Smooth muscle cell (in vitro differentiated cells): ENCODE measurements around the gene CORO7. TPM values are rescaled to one million over a fixed set of nuclear protein-coding genes. Genes with fewer than 3 reads are reported as not detected.

ENCODE experiments used
- DNase-seq: peaks from one replicate; lab custom pipeline; 2025; ENCODE audit not compliant: unreplicated experiment; lab: John Stamatoyannopoulos, UW
- H2AFZ ChIP-seq: fragments of 200-600 bp; sonication (generic); 2 replicates; pipeline ENCODE4 v1.6.0; 2016; ENCODE audit warnings: antibody characterized with exemption, low read depth, mild to moderate bottlenecking
- H3F3A ChIP-seq: fragments of 200-600 bp; sonication (generic); 2 replicates; pipeline ENCODE4 v1.6.0; 2017; ENCODE audit warnings: antibody characterized with exemption, low read depth
- H3K27ac ChIP-seq: fragments of 200-600 bp; sonication (generic); 2 replicates; pipeline ENCODE4 v1.5.1; 2016; ENCODE audit warnings: low read depth, mild to moderate bottlenecking
- H3K27me3 ChIP-seq: fragments of 200-600 bp; sonication (generic); 2 replicates; pipeline ENCODE4 v1.6.1; 2016; ENCODE audit warnings: low read depth, mild to moderate bottlenecking
- H3K36me3 ChIP-seq: fragments of 200-600 bp; sonication (generic); 2 replicates; pipeline ENCODE4 v1.5.1; 2016; ENCODE audit warnings: low read depth
- H3K4me1 ChIP-seq: fragments of 200-600 bp; sonication (generic); 2 replicates; pipeline ENCODE4 v1.5.1; 2016; ENCODE audit warnings: low read depth
- H3K4me2 ChIP-seq: fragments of 200-600 bp; sonication (generic); 2 replicates; pipeline ENCODE4 v1.6.0; 2016; ENCODE audit warnings: mild to moderate bottlenecking
- H3K4me3 ChIP-seq: fragments of 200-600 bp; sonication (generic); 2 replicates; pipeline ENCODE4 v1.5.1; 2016; ENCODE audit warnings: mild to moderate bottlenecking
- H3K79me2 ChIP-seq: fragments of 200-600 bp; sonication (generic); 2 replicates; pipeline ENCODE4 v1.6.0; 2016; ENCODE audit warnings: low read depth, mild to moderate bottlenecking
- H3K9ac ChIP-seq: fragments of 200-600 bp; sonication (generic); 2 replicates; pipeline ENCODE4 v1.6.0; 2016; ENCODE audit warnings: low read depth
- H3K9me3 ChIP-seq: fragments of 200-600 bp; sonication (generic); replicated peaks from 2 replicates; pipeline ENCODE4 v1.5.1; 2016; ENCODE audit warnings: low read depth
- H4K20me1 ChIP-seq: fragments of 200-600 bp; sonication (generic); 2 replicates; pipeline ENCODE4 v1.6.0; 2016; ENCODE audit warnings: low read depth
- WGBS: methylation state at CpG from one replicate; pipeline ENCODE4 v1.1.7; 2016; ENCODE audit warnings: low lambda C conversion rate; 5-methylcytosine and 5-hydroxymethylcytosine counted together
- polyA plus RNA-seq: library from polyadenylated mRNA; unstranded; fragments of >200 nt; fragmentation: Nextera tagmentation; extraction: Ambion mirVana; gene quantifications from 2 replicates; pipeline ENCODE4 v1.2.1, GENCODE V29; 2016
- total RNA-seq: library from RNA; depleted of rRNA; stranded (reverse); fragments of >200 nt; gene quantifications from 2 replicates; pipeline ENCODE4 v1.2.3, GENCODE V29; 2014
- TF ChIP-seq, protein P1 (sequence below): fragments of 200-600 bp; sonication (generic); IDR thresholded peaks from 2 replicates; pipeline ENCODE4 v1.5.1; 2017; ENCODE audit warnings: borderline replicate concordance, mild to moderate bottlenecking, antibody characterized with exemption; ENCODE audit not compliant: insufficient read depth, poor library complexity, severe bottlenecking

CORO7 gene
- total and polyA plus RNA-seq, 2 experiments from 2014 or later: 6.7 to 12.7 TPM

DNA sequence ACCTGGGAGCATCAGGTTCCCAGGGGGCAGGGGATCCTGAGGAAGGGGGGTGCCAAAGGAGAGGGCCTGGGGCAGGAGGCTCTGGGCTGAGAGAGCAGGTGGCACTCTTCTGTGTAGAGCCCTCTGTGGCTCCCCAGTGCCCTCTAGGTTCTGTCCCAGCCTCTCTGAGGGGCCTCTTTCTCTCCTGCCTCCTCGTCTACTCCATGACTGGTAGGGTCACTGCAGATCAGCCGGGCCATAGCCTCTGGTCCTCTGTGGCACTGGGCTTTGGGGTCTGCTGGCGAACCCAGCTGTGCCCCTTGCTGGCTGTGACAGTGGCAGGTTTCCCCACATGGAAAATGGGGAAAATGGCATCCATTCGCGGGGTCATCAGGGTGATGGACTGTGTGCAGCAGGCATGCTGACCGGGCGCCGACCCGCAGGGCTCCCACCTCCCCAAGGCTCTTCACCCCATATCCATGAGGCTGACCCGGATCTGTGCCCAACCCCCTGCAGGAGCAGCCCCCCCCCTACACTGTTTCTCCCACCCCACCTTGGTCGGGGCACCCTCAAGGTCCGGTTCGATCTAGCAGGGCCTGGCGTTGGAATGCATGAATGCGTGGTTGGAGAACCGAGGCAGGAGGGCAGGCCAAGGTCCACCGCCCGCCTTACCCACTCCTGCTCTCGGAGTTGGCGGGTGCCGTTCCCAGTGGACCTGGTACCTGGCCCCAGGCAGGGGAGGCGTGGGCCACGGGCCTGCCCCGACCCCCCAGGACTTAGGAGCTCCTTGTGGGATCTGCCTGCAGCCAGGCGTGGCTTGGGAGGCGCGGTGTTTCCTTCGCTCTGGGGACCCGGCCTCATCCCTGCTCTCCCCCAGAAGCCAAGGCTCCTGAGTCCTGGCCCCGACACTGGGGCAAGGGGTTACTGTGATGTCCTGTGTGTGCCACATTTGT is 94.0 kb downstream of the CORO7 start:
- 95% methylated on average over 29 of the region's 30 CpGs for WGBS
- no peak overlapping the region for H3K27ac ChIP-seq

DNA sequence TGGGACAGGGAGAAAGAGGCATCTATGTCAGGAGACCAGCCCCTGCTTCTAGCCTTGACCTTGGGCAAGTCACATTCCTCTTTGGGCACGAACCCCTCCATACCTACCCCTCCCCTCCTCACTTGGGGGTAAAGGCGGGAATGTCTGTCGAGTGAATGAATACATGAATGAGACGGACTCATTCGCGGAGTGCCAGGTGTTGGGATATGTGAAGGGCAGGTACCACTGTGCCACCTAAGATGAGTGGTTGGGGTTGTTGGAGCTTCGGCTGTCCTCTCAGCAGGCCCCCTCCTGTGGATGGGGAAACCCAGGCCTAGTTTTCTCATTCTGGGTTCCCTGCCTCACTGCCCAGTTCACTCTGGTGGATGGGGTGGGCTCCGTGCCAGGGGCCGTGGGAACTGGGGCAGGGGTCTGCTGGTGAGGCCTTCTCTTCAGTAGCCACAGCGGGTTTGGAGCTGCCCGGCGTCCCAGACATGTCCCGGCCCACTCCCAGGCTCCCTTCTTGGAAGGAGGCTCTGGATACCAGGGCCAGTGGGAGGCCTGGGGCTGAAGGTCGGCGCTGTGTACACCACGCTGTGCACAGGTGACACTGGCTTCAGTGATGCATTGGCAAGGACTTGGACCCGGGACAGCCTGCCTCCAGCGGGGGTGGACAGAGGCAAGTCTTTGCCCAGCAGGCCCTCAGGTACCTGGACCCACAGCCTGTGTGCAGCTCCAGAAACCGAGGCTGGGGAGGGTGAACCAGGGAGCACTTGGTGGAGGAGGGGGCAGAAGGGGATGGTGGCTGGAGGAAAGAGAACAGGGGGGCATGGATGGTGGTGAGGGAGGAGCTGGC is 94.9 kb downstream of the CORO7 start:
- H3K9ac ChIP-seq: no peak overlapping the region
- H3K27ac ChIP-seq: no peak overlapping the region
- TF ChIP-seq, protein P1, sequence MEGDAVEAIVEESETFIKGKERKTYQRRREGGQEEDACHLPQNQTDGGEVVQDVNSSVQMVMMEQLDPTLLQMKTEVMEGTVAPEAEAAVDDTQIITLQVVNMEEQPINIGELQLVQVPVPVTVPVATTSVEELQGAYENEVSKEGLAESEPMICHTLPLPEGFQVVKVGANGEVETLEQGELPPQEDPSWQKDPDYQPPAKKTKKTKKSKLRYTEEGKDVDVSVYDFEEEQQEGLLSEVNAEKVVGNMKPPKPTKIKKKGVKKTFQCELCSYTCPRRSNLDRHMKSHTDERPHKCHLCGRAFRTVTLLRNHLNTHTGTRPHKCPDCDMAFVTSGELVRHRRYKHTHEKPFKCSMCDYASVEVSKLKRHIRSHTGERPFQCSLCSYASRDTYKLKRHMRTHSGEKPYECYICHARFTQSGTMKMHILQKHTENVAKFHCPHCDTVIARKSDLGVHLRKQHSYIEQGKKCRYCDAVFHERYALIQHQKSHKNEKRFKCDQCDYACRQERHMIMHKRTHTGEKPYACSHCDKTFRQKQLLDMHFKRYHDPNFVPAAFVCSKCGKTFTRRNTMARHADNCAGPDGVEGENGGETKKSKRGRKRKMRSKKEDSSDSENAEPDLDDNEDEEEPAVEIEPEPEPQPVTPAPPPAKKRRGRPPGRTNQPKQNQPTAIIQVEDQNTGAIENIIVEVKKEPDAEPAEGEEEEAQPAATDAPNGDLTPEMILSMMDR: no peak
- no peak for DNase-seq
- no peak overlapping the region for H3K4me2 ChIP-seq
- H3K9me3 ChIP-seq: no peaks in the 10 kb centered on the region
- no peaks in the 10 kb centered on the region for H3K27me3 ChIP-seq
- WGBS: 95% methylated on average over 19 of the region's 19 CpGs
- H3K79me2 ChIP-seq: peaks cover 99% of the 10 kb centered on the region
- H3K4me3 ChIP-seq: no peak overlapping the region
- H3K36me3 ChIP-seq: no peaks in the 10 kb centered on the region
- peaks cover 49% of the 10 kb centered on the region for H3K4me1 ChIP-seq
- no peak overlapping the region for H2AFZ ChIP-seq
- H4K20me1 ChIP-seq: peaks cover 81% of the 10 kb centered on the region
- peaks cover 6% of the 10 kb centered on the region for H3F3A ChIP-seq

More for the DNA sequence above, 94.0 kb downstream of the CORO7 start:
- H3F3A ChIP-seq: peaks cover 6% of the 10 kb centered on the region
- H3K4me2 ChIP-seq: no peak overlapping the region
- H3K9ac ChIP-seq: no peak overlapping the region
- no peaks in the 10 kb centered on the region for H3K9me3 ChIP-seq
- TF ChIP-seq, protein P1: no peak
- peaks cover 72% of the 10 kb centered on the region for H4K20me1 ChIP-seq
- H2AFZ ChIP-seq: no peak overlapping the region
- H3K79me2 ChIP-seq: peaks cover 99% of the 10 kb centered on the region
- no peak for DNase-seq
- no peaks in the 10 kb centered on the region for H3K36me3 ChIP-seq
- H3K4me1 ChIP-seq: peaks cover 46% of the 10 kb centered on the region
- H3K27me3 ChIP-seq: no peaks in the 10 kb centered on the region
- no peak overlapping the region for H3K4me3 ChIP-seq

- Histone ChIP-seq H3K27ac (peak overlapping the region; percentile 25), H3K9ac (peak overlapping the region; percentile 28), H3K4me1 (peaks cover 50% of the 10 kb centered on the region), H2AFZ (no peak overlapping the region), H3K79me2 (peaks cover 94% of the 10 kb centered on the region), H3K4me2 (peak overlapping the region; percentile 66), H3K36me3 (no peaks in the 10 kb centered on the region), H3F3A (peaks cover 6% of the 10 kb centered on the region), H3K27me3 (no peaks in the 10 kb centered on the region), H3K4me3 (no peak overlapping the region), H4K20me1 (peaks cover 83% of the 10 kb centered on the region), H3K9me3 (no peaks in the 10 kb centered on the region)
- TF ChIP-seq, protein P1: no peak
- WGBS: 66% methylated on average over 14 of the region's 16 CpGs
- no peak for DNase-seq
These were observed 95.7 kb downstream of the CORO7 start for GRCh38 chr16:4320571-4321137.
